ENCODE results near the gene CLEC19A.

CLEC19A gene

GRCh38 chr16:19344980-19345379 lies 59.4 kb downstream of the CLEC19A start:
- no peaks in the 10 kb centered on the region for H3K36me3 ChIP-seq (ENCODE audit: low read depth)
- no peak overlapping the region for H3K27ac ChIP-seq (ENCODE audit: poor library complexity, severe bottlenecking)
- H3K27me3 ChIP-seq (ENCODE audit: insufficient read depth, poor library complexity, severe bottlenecking), result no peaks in the 10 kb centered on the region
- no peaks in the 10 kb centered on the region for H3K4me1 ChIP-seq (ENCODE audit: insufficient read depth, poor library complexity, severe bottlenecking)
- DNase-seq (ENCODE audit: low spot score) (no peak), ATAC-seq (ENCODE audit: low read depth) (no peak)
- H3K4me3 ChIP-seq (ENCODE audit: severe bottlenecking), result no peak overlapping the region
- no peaks in the 10 kb centered on the region for H3K9me3 ChIP-seq (ENCODE audit: severe bottlenecking)
- TF ChIP-seq, protein P1, sequence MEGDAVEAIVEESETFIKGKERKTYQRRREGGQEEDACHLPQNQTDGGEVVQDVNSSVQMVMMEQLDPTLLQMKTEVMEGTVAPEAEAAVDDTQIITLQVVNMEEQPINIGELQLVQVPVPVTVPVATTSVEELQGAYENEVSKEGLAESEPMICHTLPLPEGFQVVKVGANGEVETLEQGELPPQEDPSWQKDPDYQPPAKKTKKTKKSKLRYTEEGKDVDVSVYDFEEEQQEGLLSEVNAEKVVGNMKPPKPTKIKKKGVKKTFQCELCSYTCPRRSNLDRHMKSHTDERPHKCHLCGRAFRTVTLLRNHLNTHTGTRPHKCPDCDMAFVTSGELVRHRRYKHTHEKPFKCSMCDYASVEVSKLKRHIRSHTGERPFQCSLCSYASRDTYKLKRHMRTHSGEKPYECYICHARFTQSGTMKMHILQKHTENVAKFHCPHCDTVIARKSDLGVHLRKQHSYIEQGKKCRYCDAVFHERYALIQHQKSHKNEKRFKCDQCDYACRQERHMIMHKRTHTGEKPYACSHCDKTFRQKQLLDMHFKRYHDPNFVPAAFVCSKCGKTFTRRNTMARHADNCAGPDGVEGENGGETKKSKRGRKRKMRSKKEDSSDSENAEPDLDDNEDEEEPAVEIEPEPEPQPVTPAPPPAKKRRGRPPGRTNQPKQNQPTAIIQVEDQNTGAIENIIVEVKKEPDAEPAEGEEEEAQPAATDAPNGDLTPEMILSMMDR (IDR thresholded peaks at IDR 0.05; ENCODE audit: poor library complexity, severe bottlenecking), result no peak

DNA sequence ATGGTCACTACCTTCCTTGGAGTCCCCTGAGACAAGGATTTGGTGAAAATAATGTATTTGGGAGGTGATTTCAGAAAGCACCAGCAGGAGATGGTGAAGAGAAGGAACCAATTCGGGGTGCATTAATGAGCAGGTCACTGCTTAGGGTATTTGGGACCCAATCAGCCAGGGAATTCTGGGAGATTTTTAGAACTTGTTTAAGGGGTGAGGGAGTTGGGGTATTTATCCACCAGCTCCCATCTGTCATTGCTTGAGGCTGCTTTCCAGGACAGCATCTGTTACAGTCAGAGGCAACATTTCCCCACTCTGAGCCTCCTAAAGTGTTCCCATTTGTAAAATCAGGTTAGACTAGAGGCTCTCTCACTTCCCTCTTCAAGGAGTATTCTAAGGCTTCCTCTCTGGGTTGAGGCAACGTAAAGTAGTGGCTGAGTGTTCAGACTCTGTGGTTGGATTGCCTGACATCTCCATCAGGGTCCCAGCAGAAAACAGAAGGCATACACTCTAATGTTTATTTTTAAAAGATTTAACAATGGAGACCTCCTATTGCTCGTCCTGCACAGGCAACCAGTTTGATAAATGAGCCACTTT lies 60.9 kb downstream of the CLEC19A start:
- TF ChIP-seq, protein P1 (IDR thresholded peaks at IDR 0.05; ENCODE audit: poor library complexity, severe bottlenecking), result no peak
- Histone ChIP-seq H3K36me3 (ENCODE audit: low read depth) (no peaks in the 10 kb centered on the region), H3K9me3 (ENCODE audit: severe bottlenecking) (no peaks in the 10 kb centered on the region), H3K4me3 (ENCODE audit: severe bottlenecking) (no peak overlapping the region), H3K27ac (ENCODE audit: poor library complexity, severe bottlenecking) (no peak overlapping the region), H3K4me1 (ENCODE audit: insufficient read depth, poor library complexity, severe bottlenecking) (no peaks in the 10 kb centered on the region), H3K27me3 (ENCODE audit: insufficient read depth, poor library complexity, severe bottlenecking) (no peaks in the 10 kb centered on the region)
- DNase-seq (ENCODE audit: low spot score) (no peak), ATAC-seq (ENCODE audit: low read depth) (no peak)

- no peak overlapping the region for H3K4me3 ChIP-seq (ENCODE audit: severe bottlenecking)
- H3K4me1 ChIP-seq (ENCODE audit: insufficient read depth, poor library complexity, severe bottlenecking), result no peaks in the 10 kb centered on the region
- no peak overlapping the region for H3K27ac ChIP-seq (ENCODE audit: poor library complexity, severe bottlenecking)
- H3K9me3 ChIP-seq (ENCODE audit: severe bottlenecking), result no peaks in the 10 kb centered on the region
- no peak for DNase-seq (ENCODE audit: low spot score)
- TF ChIP-seq, protein P1 (IDR thresholded peaks at IDR 0.05; ENCODE audit: poor library complexity, severe bottlenecking), result no peak
- H3K27me3 ChIP-seq (ENCODE audit: insufficient read depth, poor library complexity, severe bottlenecking), result no peaks in the 10 kb centered on the region
- H3K36me3 ChIP-seq (ENCODE audit: low read depth), result no peaks in the 10 kb centered on the region
- no peak for ATAC-seq (ENCODE audit: low read depth)
Measured at GRCh38 chr16:19348125-19348524, 62.6 kb downstream of the CLEC19A start.

GRCh38 chr16:19348578-19349315 lies 63.2 kb downstream of the CLEC19A start:
- Histone ChIP-seq H3K27me3 (ENCODE audit: insufficient read depth, poor library complexity, severe bottlenecking) (no peaks in the 10 kb centered on the region), H3K36me3 (ENCODE audit: low read depth) (no peaks in the 10 kb centered on the region), H3K9me3 (ENCODE audit: severe bottlenecking) (no peaks in the 10 kb centered on the region), H3K4me1 (ENCODE audit: insufficient read depth, poor library complexity, severe bottlenecking) (no peaks in the 10 kb centered on the region), H3K4me3 (ENCODE audit: severe bottlenecking) (no peak overlapping the region), H3K27ac (ENCODE audit: poor library complexity, severe bottlenecking) (no peak overlapping the region)
- no peak for DNase-seq (ENCODE audit: low spot score)
- peak; percentile 25; the same call in 1 of the 3 replicates for ATAC-seq (ENCODE audit: low read depth)
- TF ChIP-seq, protein P1 (IDR thresholded peaks at IDR 0.05; ENCODE audit: poor library complexity, severe bottlenecking), result no peak

DNA sequence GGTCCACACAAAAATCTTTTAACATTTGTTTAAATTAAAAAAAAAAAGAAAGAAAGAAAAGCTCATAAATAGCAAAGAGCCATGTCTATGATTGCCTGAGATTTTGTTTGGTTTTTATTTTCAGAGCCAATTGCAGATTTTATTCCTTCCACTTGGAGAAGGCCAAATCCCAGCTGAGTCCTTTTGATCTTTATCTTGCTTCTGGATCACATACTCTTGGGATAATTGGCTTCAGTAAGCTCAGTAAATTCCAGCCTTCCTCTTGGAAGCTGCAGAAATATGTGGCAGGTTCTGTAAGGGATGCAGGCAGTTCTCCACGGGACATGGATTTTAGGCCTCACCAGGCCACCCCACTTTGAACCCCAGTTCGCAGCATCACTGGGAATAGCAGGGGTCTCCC lies 68.8 kb downstream of the CLEC19A start:
- Histone ChIP-seq H3K27me3 (ENCODE audit: insufficient read depth, poor library complexity, severe bottlenecking) (no peaks in the 10 kb centered on the region), H3K4me3 (ENCODE audit: severe bottlenecking) (no peak overlapping the region), H3K4me1 (ENCODE audit: insufficient read depth, poor library complexity, severe bottlenecking) (no peaks in the 10 kb centered on the region), H3K9me3 (ENCODE audit: severe bottlenecking) (no peaks in the 10 kb centered on the region), H3K27ac (ENCODE audit: poor library complexity, severe bottlenecking) (no peak overlapping the region), H3K36me3 (ENCODE audit: low read depth) (no peaks in the 10 kb centered on the region)
- no peak for DNase-seq (ENCODE audit: low spot score)
- ATAC-seq (ENCODE audit: low read depth), result no peak
- TF ChIP-seq, protein P1 (IDR thresholded peaks at IDR 0.05; ENCODE audit: poor library complexity, severe bottlenecking), result no peak
